ENCODE measurements around the gene SLC8A1. TPM values are rescaled to one million over a fixed set of nuclear protein-coding genes. Genes with fewer than 3 reads are reported as not detected.

SLC8A1 gene
- 6.9 and 7.9 TPM in 2 replicates for total RNA-seq (2014; rRNA removed; shearing (Covaris generic))

GRCh38 chr2:40451918-40452605 lies at the start of gene SLC8A1:
Gene SLC8A1 (minus strand): TSS chr2:40452090.

